Measurements from ENCODE around the gene LRTM1.

GRCh38 chr3:54950391-54951003 lies 22.6 kb upstream of the LRTM1 start:
- TF ChIP-seq CTCF (IDR thresholded peaks at IDR 0.05) (no peak), POLR2A (IDR thresholded peaks at IDR 0.05) (no peak)

All from uterus (tissue), 2 donors.